ENCODE measurements around the gene PODXL2. TPM values are rescaled to one million over a fixed set of nuclear protein-coding genes. Genes with fewer than 3 reads are reported as not detected.

Gene PODXL2
- total and polyA plus RNA-seq, 2 donors (not counting 1 experiment from before 2014, with no cell fraction given): 3.1 to 4.0 TPM

GRCh38 chr3:127580327-127581060, 48.5 kb upstream of the PODXL2 start:
- H3K79me2 ChIP-seq (ENCODE audit: control insufficient read depth, insufficient read depth, low read length): peaks cover 12% of the 10 kb centered on the region
- no peaks in the 10 kb centered on the region for H3K27me3 ChIP-seq (replicated peaks in 1 of 4; ENCODE audit: control extremely low read depth in 1 of 4, control insufficient read depth in 3 of 4, insufficient read depth in 4 of 4, low read length in 3 of 4)
- POLR2A ChIA-PET: no interaction called here
- peaks cover 0 to 5% (median 0%) of the 10 kb centered on the region in 3 donors for H3K9me3 ChIP-seq (ENCODE audit: control extremely low read depth in 1 of 3, control insufficient read depth in 2 of 3, insufficient read depth in 1 of 3, low read length in 2 of 3)
- Mint-ChIP-seq H3K9me3 (ENCODE audit: insufficient read depth) (no peaks in the 10 kb centered on the region), H3K27ac (no peak overlapping the region), H3K4me3 (no peak overlapping the region), H3K27me3 (no peaks in the 10 kb centered on the region), H3K4me1 (no peaks in the 10 kb centered on the region)
- WGBS (ENCODE audit: insufficient coverage): 88% methylated on average over 11 of the region's 11 CpGs
- peaks cover under 1% of the 10 kb centered on the region for H4K20me1 ChIP-seq (ENCODE audit: control insufficient read depth, insufficient read depth, low read length, poor library complexity, severe bottlenecking)
- CTCF ChIA-PET: interaction anchor here (1.5 to 2.3 kb wide), 2 partner anchors 12 to 17 kb away, joined by 3 to 6 read pairs; partner anchors contain the start of gene MCM2
- intact Hi-C loops (cut with micrococcal nuclease): no loop called here
- ATAC-seq (ENCODE audit: low read depth): no peak
- H3K36me3 ChIP-seq (replicated peaks in 1 of 2; ENCODE audit: control extremely low read depth in 1 of 2, control insufficient read depth in 1 of 2, extremely low read depth in 1 of 2, insufficient read depth in 2 of 2, low read length in 1 of 2): peaks cover 0 to 7% of the 10 kb centered on the region in 2 experiments
- no peak overlapping the region for H3K27ac ChIP-seq (ENCODE audit: low read length in 2 of 2)
- no peak overlapping the region for H3K9ac ChIP-seq (ENCODE audit: low read length)
- no peak for DNase-seq
- H2AFZ ChIP-seq (ENCODE audit: insufficient read depth, low read depth, low read length, poor library complexity, severe bottlenecking): no peak overlapping the region
- peaks cover 0 to 2% of the 10 kb centered on the region in 2 donors for H3K4me1 ChIP-seq (ENCODE audit: control insufficient read depth in 2 of 2, insufficient read depth in 2 of 2, low read length in 2 of 2)
- TF ChIP-seq CTCF (IDR thresholded peaks at IDR 0.05) (no peak), EZH2 (IDR thresholded peaks at IDR 0.05; ENCODE audit: borderline replicate concordance, insufficient read depth, low read depth, low read length, poor library complexity, severe bottlenecking) (no peak)
- H3K4me3 ChIP-seq (ENCODE audit: control extremely low read depth in 1 of 5, extremely low read depth in 1 of 5, insufficient read depth in 1 of 5, low read depth in 2 of 5, low read length in 4 of 5): no peak overlapping the region
- H3K4me2 ChIP-seq (replicated peaks; ENCODE audit: low read depth, low read length, poor library complexity, severe bottlenecking): no peak overlapping the region

GRCh38 chr3:127584734-127585133, 44.3 kb upstream of the PODXL2 start:
- no peak overlapping the region for H3K4me2 ChIP-seq (replicated peaks; ENCODE audit: low read depth, low read length, poor library complexity, severe bottlenecking)
- whole genome bisulfite sequencing (ENCODE audit: insufficient coverage): 94% methylated on average over 3 of the region's 6 CpGs

More at GRCh38 chr3:127584734-127585133, 44.3 kb upstream of the PODXL2 start:
- no peak overlapping the region for H2AFZ ChIP-seq (ENCODE audit: insufficient read depth, low read depth, low read length, poor library complexity, severe bottlenecking)
- H3K9me3 ChIP-seq (ENCODE audit: control extremely low read depth in 1 of 3, control insufficient read depth in 2 of 3, insufficient read depth in 1 of 3, low read length in 2 of 3): peaks cover 0 to 3% (median 0%) of the 10 kb centered on the region in 3 donors
- H3K36me3 ChIP-seq (replicated peaks in 1 of 2; ENCODE audit: control extremely low read depth in 1 of 2, control insufficient read depth in 1 of 2, extremely low read depth in 1 of 2, insufficient read depth in 2 of 2, low read length in 1 of 2): peaks cover 0 to under 1% of the 10 kb centered on the region in 2 experiments
- ATAC-seq (ENCODE audit: low read depth) (no peak), DNase-seq (no peak)
- POLR2A ChIA-PET: no interaction called here
- TF ChIP-seq CTCF (IDR thresholded peaks at IDR 0.05) (no peak), EZH2 (IDR thresholded peaks at IDR 0.05; ENCODE audit: borderline replicate concordance, insufficient read depth, low read depth, low read length, poor library complexity, severe bottlenecking) (no peak)
- no peaks in the 10 kb centered on the region for H3K27me3 ChIP-seq (replicated peaks in 1 of 4; ENCODE audit: control extremely low read depth in 1 of 4, control insufficient read depth in 3 of 4, insufficient read depth in 4 of 4, low read length in 3 of 4)
- Mint-ChIP-seq H3K4me3 (no peak overlapping the region), H3K27ac (no peak overlapping the region), H3K9me3 (ENCODE audit: insufficient read depth) (no peaks in the 10 kb centered on the region), H3K4me1 (peaks cover 18% of the 10 kb centered on the region), H3K27me3 (no peaks in the 10 kb centered on the region)
- CTCF ChIA-PET: interaction anchor here (5.8 kb wide), 1 partner anchor 10 kb away, joined by 23 read pairs; no protein-coding TSS in a partner anchor
- intact Hi-C loops (cut with micrococcal nuclease): no loop called here
- no peak overlapping the region for H3K4me3 ChIP-seq (ENCODE audit: control extremely low read depth in 1 of 5, extremely low read depth in 1 of 5, insufficient read depth in 1 of 5, low read depth in 2 of 5, low read length in 4 of 5)
- peaks cover 7 to 12% of the 10 kb centered on the region in 2 donors for H3K4me1 ChIP-seq (ENCODE audit: control insufficient read depth in 2 of 2, insufficient read depth in 2 of 2, low read length in 2 of 2)
- no peak overlapping the region for H3K9ac ChIP-seq (ENCODE audit: low read length)
- no peak overlapping the region for H3K27ac ChIP-seq (ENCODE audit: low read length in 2 of 2)
- H4K20me1 ChIP-seq (ENCODE audit: control insufficient read depth, insufficient read depth, low read length, poor library complexity, severe bottlenecking): peaks cover 12% of the 10 kb centered on the region
- peaks cover 22% of the 10 kb centered on the region for H3K79me2 ChIP-seq (ENCODE audit: control insufficient read depth, insufficient read depth, low read length)

Measured in B cell (primary cell).